ENCODE measurements around the gene ZACN. TPM values are rescaled to one million over a fixed set of nuclear protein-coding genes. Genes with fewer than 3 reads are reported as not detected.

ZACN gene
- total and polyA plus RNA-seq, 8 donors = 0.12 to 27.5 (median 17.8) TPM; not detected in 1

GRCh38 chr17:76103274-76104139 lies 24.5 kb downstream of the ZACN start, which contains the start of gene EXOC7:
TSS of gene EXOC7 (minus strand) at chr17:76103787. CDS start at chr17:76103692, 95 bp downstream.
- Histone ChIP-seq H3K4me1 (peaks cover 8 to 29% of the 10 kb centered on the region in 2 donors), H3K9me3 (no peaks in the 10 kb centered on the region), H3K36me3 (peaks cover 0 to 33% of the 10 kb centered on the region in 2 donors), H3K4me3 (peak within 1 kb of the TSS; percentile 81 to 85), H3K27ac (peak within 1 kb of the TSS; percentile 78 to 87), H3K27me3 (no peaks in the 10 kb centered on the region)
- peak; percentile 98 for ATAC-seq
- peak; percentile 93 to 99 (median 95) for DNase-seq
- TF ChIP-seq, protein P1, sequence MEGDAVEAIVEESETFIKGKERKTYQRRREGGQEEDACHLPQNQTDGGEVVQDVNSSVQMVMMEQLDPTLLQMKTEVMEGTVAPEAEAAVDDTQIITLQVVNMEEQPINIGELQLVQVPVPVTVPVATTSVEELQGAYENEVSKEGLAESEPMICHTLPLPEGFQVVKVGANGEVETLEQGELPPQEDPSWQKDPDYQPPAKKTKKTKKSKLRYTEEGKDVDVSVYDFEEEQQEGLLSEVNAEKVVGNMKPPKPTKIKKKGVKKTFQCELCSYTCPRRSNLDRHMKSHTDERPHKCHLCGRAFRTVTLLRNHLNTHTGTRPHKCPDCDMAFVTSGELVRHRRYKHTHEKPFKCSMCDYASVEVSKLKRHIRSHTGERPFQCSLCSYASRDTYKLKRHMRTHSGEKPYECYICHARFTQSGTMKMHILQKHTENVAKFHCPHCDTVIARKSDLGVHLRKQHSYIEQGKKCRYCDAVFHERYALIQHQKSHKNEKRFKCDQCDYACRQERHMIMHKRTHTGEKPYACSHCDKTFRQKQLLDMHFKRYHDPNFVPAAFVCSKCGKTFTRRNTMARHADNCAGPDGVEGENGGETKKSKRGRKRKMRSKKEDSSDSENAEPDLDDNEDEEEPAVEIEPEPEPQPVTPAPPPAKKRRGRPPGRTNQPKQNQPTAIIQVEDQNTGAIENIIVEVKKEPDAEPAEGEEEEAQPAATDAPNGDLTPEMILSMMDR (IDR thresholded peaks at IDR 0.05) = no peak
- intact Hi-C loops (cut with DNase I) = no loop called here

GRCh38 chr17:76104140-76104895 lies 25.3 kb downstream of the ZACN start:
- peak overlapping the region; percentile 78 to 87 for H3K27ac ChIP-seq
- H3K4me1 ChIP-seq = peaks cover 8 to 29% of the 10 kb centered on the region in 2 donors
- H3K27me3 ChIP-seq = no peaks in the 10 kb centered on the region
- intact Hi-C loops (cut with DNase I) = no loop called here
- TF ChIP-seq, protein P1 (IDR thresholded peaks at IDR 0.05) = no peak
- peak overlapping the region; percentile 81 to 85 for H3K4me3 ChIP-seq
- H3K36me3 ChIP-seq = peaks cover 0 to 27% of the 10 kb centered on the region in 2 donors
- ATAC-seq (no peak), DNase-seq (peak in 1 of 4 donors; percentile 77)
- no peaks in the 10 kb centered on the region for H3K9me3 ChIP-seq

- Histone ChIP-seq H3K27me3 (no peaks in the 10 kb centered on the region), H3K4me1 (peaks cover 8 to 29% of the 10 kb centered on the region in 2 donors), H3K27ac (no peak overlapping the region), H3K4me3 (no peak overlapping the region), H3K36me3 (peaks cover 0 to 22% of the 10 kb centered on the region in 2 donors), H3K9me3 (no peaks in the 10 kb centered on the region)
- intact Hi-C loops (cut with DNase I) = no loop called here
- DNase-seq (no peak), ATAC-seq (no peak)
- TF ChIP-seq, protein P1 (IDR thresholded peaks at IDR 0.05) = no peak
Measured at GRCh38 chr17:76104896-76105231, 25.9 kb downstream of the ZACN start.

DNA sequence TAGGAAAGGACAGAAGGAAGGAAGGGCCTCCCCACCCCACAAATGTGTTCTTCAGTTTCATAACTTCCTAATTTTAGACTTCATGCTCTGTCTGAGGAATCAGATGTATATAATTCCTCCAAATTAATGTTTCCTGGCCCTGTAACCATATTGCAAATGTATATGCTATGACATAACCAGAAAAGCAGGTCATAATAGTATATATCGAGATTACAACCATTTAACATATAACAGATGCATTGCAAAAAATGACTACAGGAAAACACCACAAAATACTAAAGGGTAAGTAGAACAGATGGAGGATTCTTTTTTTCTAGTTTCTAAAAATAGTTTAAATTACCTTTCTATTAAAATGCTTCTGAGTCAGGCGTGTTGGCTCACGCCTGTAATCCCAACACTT lies 27.7 kb downstream of the ZACN start:
- intact Hi-C loops (cut with DNase I) = no loop called here
- peak overlapping the region in 1 of 2 donors; percentile 5 for H3K27ac ChIP-seq

More for the DNA sequence above, 27.7 kb downstream of the ZACN start:
- Histone ChIP-seq H3K4me3 (no peak overlapping the region), H3K36me3 (peaks cover 0 to 3% of the 10 kb centered on the region in 2 donors), H3K27me3 (no peaks in the 10 kb centered on the region), H3K4me1 (peaks cover 8 to 27% of the 10 kb centered on the region in 2 donors), H3K9me3 (no peaks in the 10 kb centered on the region)
- DNase-seq (no peak), ATAC-seq (no peak)
- TF ChIP-seq, protein P1 (IDR thresholded peaks at IDR 0.05) = no peak

Measured in left lung (tissue), 10 donors.